Peyer's patch (tissue), 4 donors: ENCODE results near the gene TULP3. TPM values are rescaled to one million over a fixed set of nuclear protein-coding genes. Genes with fewer than 3 reads are reported as not detected.
"Not testable (repeated sequence)": the region's sequence is repeated elsewhere in the genome, so short reads cannot be mapped to it uniquely, and the experiment has no call there.

Experiments used
- DNase-seq, 3 donors: peaks; one replicate each; pipeline ENCODE4 v3.0.0-alpha.2; 2017 to 2019
- H3K27ac ChIP-seq, 4 donors: fragments of 200-600 bp; sonication (generic); one replicate each; pipeline ENCODE4 v1.5.1; 2016 to 2019
- H3K27me3 ChIP-seq, 2 donors: fragments of 200-600 bp; sonication (generic); one replicate each; pipeline ENCODE4 v1.5.1; 2019
- H3K36me3 ChIP-seq, 3 donors: fragments of 200-600 bp; sonication (generic); one replicate each; pipeline ENCODE4 v1.5.1; 2016 to 2019
- H3K4me1 ChIP-seq, 4 donors: fragments of 200-600 bp; sonication (generic); one replicate each; pipeline ENCODE4 v1.5.1; 2016 to 2019
- H3K4me3 ChIP-seq, 4 donors: fragments of 200-600 bp; sonication (generic); 1 replicate in 3 of 4; 2 replicates in 1 of 4; pipeline ENCODE4 v1.5.1; 2016 to 2019; ENCODE audit warnings: mild to moderate bottlenecking in 1 of 4
- H3K9me3 ChIP-seq, 4 donors: fragments of 200-600 bp; sonication (generic); one replicate each; pipeline ENCODE4 v1.5.1; 2016 to 2019; ENCODE audit warnings: mild to moderate bottlenecking in 1 of 4
- CTCF ChIP-seq, 6 experiments: fragments of 450-650 bp in 4 of 6; fragments of 200-600 bp in 2 of 6; sonication (generic) in 1 of 6; IDR thresholded peaks; one replicate each; pipeline ENCODE4 v1.5.1; 2017 to 2019; ENCODE audit warnings: antibody characterized with exemption in 6 of 6, mild to moderate bottlenecking in 3 of 6, moderate library complexity in 1 of 6
- POLR2A ChIP-seq, 2 donors: fragments of 450-650 bp; IDR thresholded peaks; one replicate each; pipeline ENCODE4 v1.5.1; 2017; ENCODE audit warnings: antibody characterized with exemption in 2 of 2, mild to moderate bottlenecking in 2 of 2, moderate library complexity in 2 of 2
- total RNA-seq, 4 donors: library from RNA; depleted of rRNA; stranded (reverse); fragments of >200 nt; gene quantifications; one replicate each; pipeline ENCODE4 v1.1.0, GENCODE V29; 2016

Gene TULP3
- total RNA-seq, 4 donors from 2014 or later, result 7.2 to 63.5 (median 12.6) TPM

- no peaks in the 10 kb centered on the region for H3K4me1 ChIP-seq
- TF ChIP-seq CTCF (IDR thresholded peaks at IDR 0.05) (no peak), POLR2A (IDR thresholded peaks at IDR 0.05) (no peak)
- no peaks in the 10 kb centered on the region for H3K27me3 ChIP-seq
- no peaks in the 10 kb centered on the region for H3K9me3 ChIP-seq
- peaks cover 0 to 3% (median 0%) of the 10 kb centered on the region in 3 donors for H3K36me3 ChIP-seq
- no peak for DNase-seq
- H3K4me3 ChIP-seq, result no peak overlapping the region
- no peak overlapping the region for H3K27ac ChIP-seq
Measured at GRCh38 chr12:2864198-2864597, 26.5 kb upstream of the TULP3 start.

- not testable (repeated sequence) for H3K27ac ChIP-seq, H3K4me3 ChIP-seq, DNase-seq, H3K9me3 ChIP-seq, H3K36me3 ChIP-seq, H3K27me3 ChIP-seq, H3K4me1 ChIP-seq
Measured at GRCh38 chr12:2868986-2869632, 21.6 kb upstream of the TULP3 start.

GRCh38 chr12:2876431-2877046 lies 14.2 kb upstream of the TULP3 start:
- TF ChIP-seq POLR2A (IDR thresholded peaks at IDR 0.05), result no peak
- no peak for TF ChIP-seq CTCF (IDR thresholded peaks at IDR 0.05)
- Histone ChIP-seq H3K27ac (peak overlapping the region; percentile 96 to 99 (median 96)), H3K4me1 (peaks cover 0 to 16% (median 5%) of the 10 kb centered on the region in 4 donors), H3K36me3 (no peaks in the 10 kb centered on the region), H3K4me3 (peak overlapping the region; percentile 95 to 99 (median 96)), H3K27me3 (no peaks in the 10 kb centered on the region), H3K9me3 (no peaks in the 10 kb centered on the region)
- no peak for DNase-seq

- peak within 1 kb of the TSS; percentile 96 to 99 (median 96) for H3K27ac ChIP-seq
- no peaks in the 10 kb centered on the region for H3K36me3 ChIP-seq
- no peaks in the 10 kb centered on the region for H3K9me3 ChIP-seq
- H3K4me3 ChIP-seq, result peak within 1 kb of the TSS; percentile 95 to 99 (median 96)
- no peaks in the 10 kb centered on the region for H3K27me3 ChIP-seq
- peak; percentile 88 to 96 (median 95) for DNase-seq
- TF ChIP-seq CTCF (IDR thresholded peaks at IDR 0.05) (peak in 3 of 6 experiments; percentile 15 to 33 (median 15)), POLR2A (IDR thresholded peaks at IDR 0.05) (peak; percentile 60 to 78)
- peaks cover 0 to 16% (median 5%) of the 10 kb centered on the region in 4 donors for H3K4me1 ChIP-seq
Measured at GRCh38 chr12:2877047-2877952, 13.4 kb upstream of the TULP3 start, which contains the start of the genes FOXM1 and RHNO1. Gene FOXM1, minus strand, starts transcription at chr12:2877174. Its CDS starts 2,696 bp downstream, at chr12:2874478. Gene RHNO1, plus strand, starts transcription at chr12:2877223. Its CDS starts 8,144 bp downstream, at chr12:2885367.

- no peak for DNase-seq
Measured at GRCh38 chr12:2877953-2878732, 12.5 kb upstream of the TULP3 start.

More at GRCh38 chr12:2877953-2878732, 12.5 kb upstream of the TULP3 start:
- TF ChIP-seq POLR2A (IDR thresholded peaks at IDR 0.05) (no peak), CTCF (IDR thresholded peaks at IDR 0.05) (no peak)
- no peaks in the 10 kb centered on the region for H3K36me3 ChIP-seq
- no peaks in the 10 kb centered on the region for H3K27me3 ChIP-seq
- no peaks in the 10 kb centered on the region for H3K9me3 ChIP-seq
- peak overlapping the region; percentile 96 to 99 (median 96) for H3K27ac ChIP-seq
- H3K4me3 ChIP-seq, result peak overlapping the region; percentile 95 to 99 (median 96)
- peaks cover 0 to 16% (median 5%) of the 10 kb centered on the region in 4 donors for H3K4me1 ChIP-seq
